AG09319 (cell line): ENCODE results near the gene CARD16.

ENCODE experiments used
- DNase-seq: peaks from one replicate; pipeline ENCODE4 v3.0.0-alpha.2; 2010; ENCODE audit warnings: low read depth; ENCODE audit errors: extremely low read depth
- CTCF ChIP-seq: IDR thresholded peaks from 2 replicates; pipeline ENCODE4 v1.5.1; 2011; ENCODE audit warnings: low read depth, mild to moderate bottlenecking, inconsistent platforms, low read length, moderate library complexity

The CARD16 gene

DNA sequence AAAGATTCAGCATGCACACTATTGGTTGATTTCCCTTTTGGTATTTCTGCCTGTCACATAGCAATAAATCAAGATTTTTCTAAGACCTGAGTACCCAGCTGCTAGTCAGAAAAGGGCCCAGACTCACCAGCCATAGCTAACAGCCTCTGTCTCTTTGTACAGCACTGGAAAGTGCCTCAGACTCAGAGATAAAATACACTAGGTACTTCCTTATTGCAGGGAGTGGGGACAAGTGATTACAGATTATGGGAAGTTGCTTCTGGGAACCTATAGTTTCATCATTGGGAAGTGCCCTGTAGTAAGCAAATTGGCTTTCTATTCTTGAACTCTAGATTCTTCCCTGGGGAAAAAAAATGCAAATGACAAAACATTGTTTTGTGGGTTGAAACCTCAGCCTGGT is 22.1 kb downstream of the CARD16 start, which contains the start of gene CASP5:
CASP5 (minus strand) TSS at position 166 of the 400 bp plus-strand sequence; CDS start at position 134, 32 bp downstream.
- no peak for TF ChIP-seq CTCF
- DNase-seq, result no peak

- TF ChIP-seq CTCF, result no peak
- DNase-seq, result no peak
Observed at GRCh38 chr11:105022527-105022926, 22.6 kb downstream of the CARD16 start.

GRCh38 chr11:105007463-105007862 is 37.7 kb downstream of the CARD16 start:
- DNase-seq, result no peak
- TF ChIP-seq CTCF, result no peak

DNA sequence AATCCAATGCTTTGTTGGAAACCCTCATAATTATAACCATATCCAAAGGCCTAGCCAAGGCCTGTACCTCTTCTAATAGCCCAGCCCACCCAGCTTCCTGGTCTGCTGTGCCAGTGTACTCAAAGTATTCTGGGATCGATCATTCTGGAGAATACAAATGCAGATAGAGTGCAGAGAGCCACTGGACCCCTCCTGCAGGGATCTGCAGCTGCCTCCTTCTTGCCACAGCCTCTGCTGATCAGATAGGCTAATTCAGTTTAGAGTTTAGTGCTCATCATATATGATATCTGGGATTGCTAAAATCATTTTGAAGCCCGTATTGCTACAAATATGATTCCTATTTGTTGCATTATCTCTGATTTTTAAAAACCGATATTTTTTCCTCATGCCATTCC is 39.7 kb downstream of the CARD16 start:
- DNase-seq, result no peak
- TF ChIP-seq CTCF, result no peak

GRCh38 chr11:105004021-105004420 is 41.1 kb downstream of the CARD16 start:
- TF ChIP-seq CTCF, result no peak

DNA sequence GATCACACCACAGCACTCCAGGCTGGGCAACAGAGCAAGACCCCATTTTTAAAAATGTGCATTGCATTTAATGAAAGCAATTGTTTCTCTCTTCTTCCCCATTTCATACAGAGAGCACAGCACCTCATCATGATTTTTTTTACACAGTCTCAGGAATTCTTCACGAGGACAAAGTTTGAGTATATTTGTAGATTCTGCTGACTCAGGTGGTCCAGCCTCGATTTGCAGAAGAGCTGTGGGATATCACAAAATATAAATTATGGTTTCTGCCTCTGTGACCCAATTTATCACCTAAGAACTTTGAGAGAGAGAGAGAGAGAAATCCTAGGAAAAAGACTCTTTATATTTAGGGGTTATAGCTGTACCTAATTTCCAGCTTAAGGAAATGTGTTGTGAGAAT is 42.0 kb downstream of the CARD16 start:
- no peak for DNase-seq
- TF ChIP-seq CTCF, result no peak

More at GRCh38 chr11:105004021-105004420, 41.1 kb downstream of the CARD16 start:
- no peak for DNase-seq

DNA sequence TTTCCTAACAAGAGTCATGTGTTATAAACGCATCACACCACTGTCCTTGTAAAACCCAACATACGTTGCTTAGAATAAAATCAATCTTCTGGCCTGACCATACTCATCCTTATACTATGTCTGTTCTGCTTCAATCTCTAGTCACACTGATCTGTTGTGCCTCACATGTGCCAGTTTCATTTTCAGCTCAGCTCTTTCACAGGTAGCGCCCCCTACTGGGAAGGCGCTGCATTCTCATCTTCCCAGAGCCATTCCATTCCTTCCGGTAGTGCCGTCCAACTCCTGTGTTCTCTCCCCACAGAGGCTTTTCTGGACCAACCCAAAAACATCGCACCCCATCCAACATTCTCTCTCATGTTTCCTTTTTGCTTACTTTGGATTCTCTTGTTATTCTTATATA is 44.3 kb downstream of the CARD16 start:
- peak; percentile 22 for TF ChIP-seq CTCF
- DNase-seq, result no peak
